ENCODE results near the gene RAB29.

The RAB29 gene

DNA sequence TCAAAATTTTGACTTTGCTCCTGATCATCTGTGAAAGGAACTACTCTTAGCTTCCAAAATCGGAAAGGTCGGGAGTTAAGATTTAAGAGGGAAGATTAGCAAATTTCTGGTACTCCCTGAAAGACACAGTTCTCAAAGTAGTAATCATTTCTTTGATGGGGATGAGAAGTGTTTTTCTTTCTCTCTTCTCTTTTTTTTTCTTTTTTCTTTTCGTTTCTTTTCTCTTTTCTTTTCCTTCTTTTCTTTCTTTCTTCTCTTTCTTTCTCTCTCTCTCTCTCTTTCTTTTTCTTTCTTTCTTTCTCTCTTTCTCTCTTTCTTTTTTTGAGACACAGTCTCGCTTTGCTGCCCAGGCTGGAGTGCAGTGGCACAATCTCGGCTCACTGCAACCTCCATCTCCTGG is 5.1 kb upstream of the RAB29 start:
- in situ Hi-C loops (cut with MboI; ENCODE audit: low sequenced_read_pairs, unreplicated experiment): loop anchor here (25.0 kb wide), 1 partner anchor 332 kb away; the partner anchor contains the start of gene AVPR1B

DNA sequence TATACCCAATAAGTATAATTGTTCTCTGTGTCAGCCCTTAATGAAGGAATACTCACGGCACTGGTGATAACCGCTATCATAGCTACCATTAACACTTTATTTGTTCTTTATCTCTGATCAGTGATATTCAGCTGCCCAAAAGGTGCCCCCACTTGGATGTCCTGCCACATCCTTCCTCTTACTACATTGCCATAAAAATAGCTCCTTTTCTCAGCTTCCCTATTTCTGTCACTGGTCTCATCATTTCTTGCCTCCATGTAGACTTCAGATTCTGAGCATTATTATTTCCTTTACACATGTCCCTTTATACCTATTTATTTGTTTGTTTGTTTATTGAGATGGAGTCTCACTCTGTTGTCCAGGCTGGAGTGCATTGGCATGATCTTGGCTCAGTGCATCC is 2.7 kb upstream of the RAB29 start:
- no peak for DNase-seq (ENCODE audit: low spot score)
- TF ChIP-seq, protein P1, sequence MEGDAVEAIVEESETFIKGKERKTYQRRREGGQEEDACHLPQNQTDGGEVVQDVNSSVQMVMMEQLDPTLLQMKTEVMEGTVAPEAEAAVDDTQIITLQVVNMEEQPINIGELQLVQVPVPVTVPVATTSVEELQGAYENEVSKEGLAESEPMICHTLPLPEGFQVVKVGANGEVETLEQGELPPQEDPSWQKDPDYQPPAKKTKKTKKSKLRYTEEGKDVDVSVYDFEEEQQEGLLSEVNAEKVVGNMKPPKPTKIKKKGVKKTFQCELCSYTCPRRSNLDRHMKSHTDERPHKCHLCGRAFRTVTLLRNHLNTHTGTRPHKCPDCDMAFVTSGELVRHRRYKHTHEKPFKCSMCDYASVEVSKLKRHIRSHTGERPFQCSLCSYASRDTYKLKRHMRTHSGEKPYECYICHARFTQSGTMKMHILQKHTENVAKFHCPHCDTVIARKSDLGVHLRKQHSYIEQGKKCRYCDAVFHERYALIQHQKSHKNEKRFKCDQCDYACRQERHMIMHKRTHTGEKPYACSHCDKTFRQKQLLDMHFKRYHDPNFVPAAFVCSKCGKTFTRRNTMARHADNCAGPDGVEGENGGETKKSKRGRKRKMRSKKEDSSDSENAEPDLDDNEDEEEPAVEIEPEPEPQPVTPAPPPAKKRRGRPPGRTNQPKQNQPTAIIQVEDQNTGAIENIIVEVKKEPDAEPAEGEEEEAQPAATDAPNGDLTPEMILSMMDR (IDR thresholded peaks at IDR 0.05; ENCODE audit: borderline replicate concordance, control extremely low read depth, extremely low read depth, insufficient read depth, missing control alignments): no peak
- in situ Hi-C loops (cut with MboI; ENCODE audit: low sequenced_read_pairs, unreplicated experiment): loop anchor here (25.0 kb wide), 1 partner anchor 334 kb away; the partner anchor contains the start of gene AVPR1B

More for the DNA sequence above, 5.1 kb upstream of the RAB29 start:
- DNase-seq (ENCODE audit: low spot score): no peak
- TF ChIP-seq, protein P1 (IDR thresholded peaks at IDR 0.05; ENCODE audit: borderline replicate concordance, control extremely low read depth, extremely low read depth, insufficient read depth, missing control alignments): no peak

DNA sequence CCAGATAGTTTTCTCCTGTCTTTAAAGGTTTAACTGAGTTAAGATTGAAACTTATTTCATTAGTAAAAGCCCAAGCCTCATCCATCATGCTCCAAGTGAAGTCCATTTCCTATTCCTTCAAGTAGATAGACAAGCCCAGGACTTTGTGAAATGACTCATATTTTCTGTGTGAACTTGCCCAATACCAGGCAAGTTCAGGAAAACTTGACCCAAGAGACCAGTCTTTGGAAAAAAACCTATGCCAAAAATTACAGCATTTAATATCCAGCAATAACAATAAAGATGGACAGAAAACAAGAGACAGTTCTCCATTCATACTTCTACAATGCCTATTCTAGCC is 405 bp upstream of the RAB29 start:
- TF ChIP-seq, protein P1 (IDR thresholded peaks at IDR 0.05; ENCODE audit: borderline replicate concordance, control extremely low read depth, extremely low read depth, insufficient read depth, missing control alignments): no peak
- in situ Hi-C loops (cut with MboI; ENCODE audit: low sequenced_read_pairs, unreplicated experiment): loop anchor here (25.0 kb wide), 1 partner anchor 337 kb away; the partner anchor contains the start of gene AVPR1B
- no peak for DNase-seq (ENCODE audit: low spot score)

DNA sequence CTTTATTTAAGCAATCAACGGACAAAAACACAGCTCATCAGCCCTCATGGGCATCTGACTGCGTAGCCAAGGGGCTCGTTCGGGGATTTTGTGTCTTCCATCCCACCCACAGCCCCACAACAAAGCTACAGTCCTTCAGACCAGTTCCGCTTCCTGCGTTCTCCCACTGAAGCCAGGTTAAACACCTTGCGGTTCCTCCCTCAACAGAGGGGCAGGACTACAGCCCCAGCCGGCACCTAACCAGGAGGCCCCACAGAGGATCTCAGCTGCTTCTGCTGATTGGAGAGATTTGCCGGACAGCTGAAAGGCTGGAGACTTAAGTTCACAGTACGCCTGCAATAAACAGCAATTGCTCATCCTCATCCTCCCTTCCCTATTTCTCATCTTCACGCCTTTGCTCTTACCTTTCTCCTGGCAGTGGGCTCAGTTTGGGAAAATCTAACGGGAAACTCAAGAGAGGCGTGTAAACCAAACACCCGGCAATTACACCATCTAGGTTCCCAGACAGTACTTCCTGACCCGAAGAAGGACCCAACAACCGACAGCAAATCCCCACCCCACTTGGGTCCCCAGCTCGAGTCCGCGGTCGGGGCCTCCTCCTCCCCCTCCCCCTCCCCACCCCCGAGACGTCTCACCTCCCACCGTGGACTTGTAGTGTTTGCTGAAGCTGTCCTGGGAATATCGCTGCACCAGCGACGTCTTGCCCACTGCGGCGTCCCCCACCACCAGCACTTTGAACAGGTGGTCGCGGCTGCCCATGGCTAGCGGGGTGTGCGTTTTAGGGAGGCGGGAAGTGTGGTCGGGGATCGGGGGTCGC is 876 bp downstream of the RAB29 start:
- in situ Hi-C loops (cut with MboI; ENCODE audit: low sequenced_read_pairs, unreplicated experiment): loop anchor here (25.0 kb wide), 1 partner anchor 338 kb away; the partner anchor contains the start of gene AVPR1B
- TF ChIP-seq, protein P1 (IDR thresholded peaks at IDR 0.05; ENCODE audit: borderline replicate concordance, control extremely low read depth, extremely low read depth, insufficient read depth, missing control alignments): no peak
- peak; percentile 57 for DNase-seq (ENCODE audit: low spot score)

DNA sequence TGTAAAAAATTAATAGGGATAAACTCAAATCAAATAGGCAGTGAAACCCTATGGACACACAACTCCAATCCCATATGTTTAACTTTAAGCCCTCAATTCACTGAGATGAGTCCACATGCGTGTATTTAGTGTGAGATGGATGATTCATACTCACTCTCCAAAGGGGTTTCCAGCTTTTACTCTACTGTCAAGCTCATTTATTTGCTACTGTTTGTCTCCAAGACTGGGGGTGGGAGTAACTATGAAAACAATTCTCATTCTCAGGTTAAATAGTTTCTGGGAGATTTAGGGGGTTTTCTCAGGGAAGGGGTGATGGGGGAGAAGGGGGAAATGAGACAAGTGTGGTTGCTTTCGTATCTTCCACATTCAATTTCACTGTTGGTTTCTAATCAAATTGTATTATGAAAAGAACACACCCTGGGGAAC is 2.7 kb downstream of the RAB29 start:
- in situ Hi-C loops (cut with MboI; ENCODE audit: low sequenced_read_pairs, unreplicated experiment): no loop called here

DNA sequence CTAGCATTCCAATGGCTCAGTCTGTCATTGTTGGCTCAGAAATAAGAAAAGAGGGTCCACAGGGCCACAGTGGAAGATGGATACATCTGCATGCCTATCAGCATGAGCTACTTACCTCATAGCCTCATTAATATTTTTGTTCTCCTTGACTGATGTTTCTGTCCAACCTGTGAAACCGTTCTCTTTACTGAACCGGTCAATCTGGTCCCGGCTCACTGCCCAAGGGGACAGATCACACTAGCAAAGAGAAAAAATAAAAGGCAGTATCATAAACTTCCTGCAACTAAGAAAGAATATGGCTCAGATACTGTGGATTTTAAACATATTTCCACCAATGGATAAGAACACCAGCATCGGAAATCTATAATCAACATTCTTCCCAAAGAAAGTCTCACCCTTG is 4.7 kb downstream of the RAB29 start:
- no peak for DNase-seq (ENCODE audit: low spot score)
- TF ChIP-seq, protein P1 (IDR thresholded peaks at IDR 0.05; ENCODE audit: borderline replicate concordance, control extremely low read depth, extremely low read depth, insufficient read depth, missing control alignments): no peak
- in situ Hi-C loops (cut with MboI; ENCODE audit: low sequenced_read_pairs, unreplicated experiment): no loop called here

More for the DNA sequence above, 2.7 kb downstream of the RAB29 start:
- TF ChIP-seq, protein P1 (IDR thresholded peaks at IDR 0.05; ENCODE audit: borderline replicate concordance, control extremely low read depth, extremely low read depth, insufficient read depth, missing control alignments): no peak
- DNase-seq (ENCODE audit: low spot score): peak; percentile 60
